GM23338 (cell line): ENCODE results near the gene SWT1. TPM values are rescaled to one million over a fixed set of nuclear protein-coding genes. Genes with fewer than 3 reads are reported as not detected.

Source experiments
- ATAC-seq: fragments of 200-7000 bp; cut with Tn5 transposase; 3 replicates; pipeline ENCODE4 v1.9.1; 2020
- DNase-seq: peaks from one replicate; pipeline ENCODE4 v3.0.0-alpha.2; 2015; ENCODE audit warnings: low spot score
- H2AFZ ChIP-seq: fragments of 200-600 bp; sonication (generic); 2 replicates; pipeline ENCODE4 v1.8.0; 2016; ENCODE audit warnings: antibody characterized with exemption, mild to moderate bottlenecking, moderate library complexity
- H3F3A ChIP-seq: fragments of 200-600 bp; sonication (generic); replicated peaks from 2 replicates; pipeline ENCODE4 v1.8.0; 2017; ENCODE audit warnings: antibody characterized with exemption, mixed run types, low read depth
- H3K27ac ChIP-seq: fragments of 200-600 bp; sonication (generic); 2 replicates; pipeline ENCODE4 v1.6.1; 2016; ENCODE audit warnings: low read depth
- H3K27me3 ChIP-seq: fragments of 200-600 bp; sonication (generic); 2 replicates; pipeline ENCODE4 v1.8.0; 2016; ENCODE audit warnings: mild to moderate bottlenecking, mixed run types, moderate library complexity; ENCODE audit not compliant: insufficient read depth
- H3K36me3 ChIP-seq: fragments of 200-600 bp; sonication (generic); 2 replicates; pipeline ENCODE4 v1.8.0; 2016; ENCODE audit warnings: mild to moderate bottlenecking; ENCODE audit not compliant: insufficient read depth
- H3K4me1 ChIP-seq: fragments of 200-600 bp; sonication (generic); 2 replicates; pipeline ENCODE4 v1.8.0; 2016; ENCODE audit warnings: mild to moderate bottlenecking, moderate library complexity; ENCODE audit not compliant: insufficient read depth
- H3K4me2 ChIP-seq: fragments of 200-600 bp; sonication (generic); 2 replicates; pipeline ENCODE4 v1.7.1; 2017; ENCODE audit warnings: mixed run types
- H3K4me3 ChIP-seq: fragments of 200-600 bp; sonication (generic); 2 replicates; pipeline ENCODE4 v1.6.1; 2016; ENCODE audit warnings: mixed run types
- H3K79me2 ChIP-seq: fragments of 200-600 bp; sonication (generic); replicated peaks from 2 replicates; pipeline ENCODE4 v1.8.0; 2017; ENCODE audit warnings: mild to moderate bottlenecking; ENCODE audit not compliant: insufficient read depth
- H3K9me2 ChIP-seq: fragments of 200-600 bp; sonication (generic); 2 replicates; pipeline ENCODE4 v1.8.0; 2017; ENCODE audit not compliant: insufficient read depth
- H4K20me1 ChIP-seq: fragments of 200-600 bp; sonication (generic); replicated peaks from 2 replicates; pipeline ENCODE4 v1.8.0; 2017; ENCODE audit warnings: mild to moderate bottlenecking; ENCODE audit not compliant: insufficient read depth
- H3K27ac Mint-ChIP-seq: 2 replicates; pipeline ENCODE4 v1.8.0; 2020; ENCODE audit warnings: inconsistent platforms, mild to moderate bottlenecking, moderate library complexity, mixed read lengths
- H3K27me3 Mint-ChIP-seq: 3 replicates; pipeline ENCODE4 v1.8.0; 2022; ENCODE audit warnings: low read depth, mild to moderate bottlenecking, moderate library complexity, mixed read lengths, inconsistent platforms; ENCODE audit not compliant: insufficient read depth, poor library complexity
- H3K36me3 Mint-ChIP-seq: 3 replicates; pipeline ENCODE4 v1.8.0; 2021; ENCODE audit warnings: low read depth, mild to moderate bottlenecking, inconsistent platforms, moderate library complexity, mixed read lengths
- H3K4me1 Mint-ChIP-seq: 3 replicates; pipeline ENCODE4 v1.8.0; 2020; ENCODE audit warnings: mild to moderate bottlenecking, inconsistent platforms, mixed read lengths
- H3K4me3 Mint-ChIP-seq: 3 replicates; pipeline ENCODE4 v1.8.0; 2021; ENCODE audit warnings: moderate library complexity, mild to moderate bottlenecking, inconsistent platforms, mixed read lengths
- H3K9me3 Mint-ChIP-seq: 3 replicates; pipeline ENCODE4 v1.8.0; 2020; ENCODE audit warnings: moderate library complexity, mild to moderate bottlenecking, inconsistent platforms, mixed read lengths
- CREB1 ChIP-seq: fragments of 250-450 bp; sonication (Bioruptor Pico); IDR thresholded peaks from 2 replicates; pipeline ENCODE4 v1.5.0; 2020; ENCODE audit warnings: low read depth, mild to moderate bottlenecking, moderate library complexity
- EZH2 ChIP-seq: fragments of 200-600 bp; sonication (generic); IDR thresholded peaks from one replicate; pipeline ENCODE4 v1.8.0; 2017; ENCODE audit warnings: antibody characterized with exemption, mild to moderate bottlenecking, low read depth; ENCODE audit not compliant: unreplicated experiment
- EZH2phosphoT487 ChIP-seq: fragments of 200-600 bp; sonication (generic); IDR thresholded peaks from one replicate; pipeline ENCODE4 v1.8.1; 2018; ENCODE audit warnings: antibody characterized with exemption; ENCODE audit not compliant: unreplicated experiment
- NANOG ChIP-seq: IDR thresholded peaks from 2 replicates; pipeline ENCODE4 v1.6.1; 2016; ENCODE audit warnings: antibody characterized with exemption, borderline replicate concordance
- POLR2AphosphoS5 ChIP-seq: IDR thresholded peaks from 2 replicates; pipeline ENCODE4 v1.6.1; 2016; ENCODE audit warnings: antibody characterized with exemption, low read depth
- STAT1 ChIP-seq: IDR thresholded peaks from one replicate; pipeline ENCODE4 v1.6.1; 2016; ENCODE audit warnings: antibody characterized with exemption; ENCODE audit not compliant: unreplicated experiment
- ZNF114 ChIP-seq: fragments of 250-450 bp; sonication (Bioruptor Pico); IDR thresholded peaks from 2 replicates; pipeline ENCODE4 v1.5.0; 2020; ENCODE audit warnings: mild to moderate bottlenecking, moderate library complexity
- ZNF331 ChIP-seq: fragments of 250-450 bp; sonication (Bioruptor Pico); IDR thresholded peaks from 2 replicates; pipeline ENCODE4 v1.5.0; 2020; ENCODE audit warnings: low read depth, mild to moderate bottlenecking, moderate library complexity
- polyA plus RNA-seq: library from polyadenylated mRNA; unstranded; fragments of >200 nt; fragmentation: Nextera tagmentation; extraction: Ambion mirVana; gene quantifications from 2 replicates; pipeline ENCODE4 v1.2.1, GENCODE V29; 2016
- total RNA-seq: library from RNA; depleted of rRNA; stranded (reverse); fragments of >200 nt; shearing (Covaris generic); gene quantifications from 2 replicates; pipeline ENCODE4 v1.2.3, GENCODE V29; 2014
- TF ChIP-seq, protein P1 (sequence below), 2 experiments: fragments of 200-600 bp in 1 of 2; sonication (generic) in 1 of 2; conservative IDR thresholded peaks; 2 replicates each; pipeline versions ENCODE4 v1.5.1 to v1.6.1; 2016 to 2017; ENCODE audit warnings: antibody characterized with exemption in 2 of 2, low read depth in 2 of 2, mild to moderate bottlenecking in 2 of 2, moderate library complexity in 1 of 2
- TF ChIP-seq, protein P2 (sequence below): IDR thresholded peaks from one replicate; pipeline ENCODE4 v1.6.1; 2018; ENCODE audit warnings: antibody characterized with exemption; ENCODE audit not compliant: unreplicated experiment
- TF ChIP-seq, protein P3 (sequence below): fragments of 250-450 bp; sonication (Bioruptor Pico); IDR thresholded peaks from 2 replicates; pipeline ENCODE4 v1.5.0; 2020; ENCODE audit warnings: mild to moderate bottlenecking, moderate library complexity
- TF ChIP-seq, protein P4 (sequence below): IDR thresholded peaks from 2 replicates; pipeline ENCODE4 v1.6.1; 2016; ENCODE audit warnings: antibody characterized with exemption

The SWT1 gene
- total and polyA plus RNA-seq, 2 experiments from 2014 or later, result 3.6 to 5.7 TPM

DNA sequence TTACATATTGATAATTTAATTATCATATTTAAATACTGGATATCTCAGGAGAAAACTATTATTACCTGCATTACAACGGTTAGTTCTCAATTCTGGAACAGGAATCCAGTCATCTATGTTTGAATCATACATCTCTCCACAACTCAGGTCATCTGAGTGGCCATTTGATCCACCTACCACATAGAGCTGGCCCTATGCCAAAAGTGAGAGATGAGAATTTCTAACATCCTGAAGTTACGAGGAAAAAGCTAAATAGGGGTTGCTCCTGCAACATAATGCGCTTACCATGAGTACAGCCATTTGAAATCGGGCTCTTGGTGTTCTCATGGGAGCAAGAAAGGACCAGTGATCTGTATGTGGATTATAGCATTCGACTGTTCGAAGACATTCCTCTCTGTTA, 143.2 kb downstream of the SWT1 start (continued):
- TF ChIP-seq, protein P1, sequence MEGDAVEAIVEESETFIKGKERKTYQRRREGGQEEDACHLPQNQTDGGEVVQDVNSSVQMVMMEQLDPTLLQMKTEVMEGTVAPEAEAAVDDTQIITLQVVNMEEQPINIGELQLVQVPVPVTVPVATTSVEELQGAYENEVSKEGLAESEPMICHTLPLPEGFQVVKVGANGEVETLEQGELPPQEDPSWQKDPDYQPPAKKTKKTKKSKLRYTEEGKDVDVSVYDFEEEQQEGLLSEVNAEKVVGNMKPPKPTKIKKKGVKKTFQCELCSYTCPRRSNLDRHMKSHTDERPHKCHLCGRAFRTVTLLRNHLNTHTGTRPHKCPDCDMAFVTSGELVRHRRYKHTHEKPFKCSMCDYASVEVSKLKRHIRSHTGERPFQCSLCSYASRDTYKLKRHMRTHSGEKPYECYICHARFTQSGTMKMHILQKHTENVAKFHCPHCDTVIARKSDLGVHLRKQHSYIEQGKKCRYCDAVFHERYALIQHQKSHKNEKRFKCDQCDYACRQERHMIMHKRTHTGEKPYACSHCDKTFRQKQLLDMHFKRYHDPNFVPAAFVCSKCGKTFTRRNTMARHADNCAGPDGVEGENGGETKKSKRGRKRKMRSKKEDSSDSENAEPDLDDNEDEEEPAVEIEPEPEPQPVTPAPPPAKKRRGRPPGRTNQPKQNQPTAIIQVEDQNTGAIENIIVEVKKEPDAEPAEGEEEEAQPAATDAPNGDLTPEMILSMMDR (conservative IDR thresholded peaks at IDR 0.05; ENCODE audit: low read depth in 2 of 2), result no peak

DNA sequence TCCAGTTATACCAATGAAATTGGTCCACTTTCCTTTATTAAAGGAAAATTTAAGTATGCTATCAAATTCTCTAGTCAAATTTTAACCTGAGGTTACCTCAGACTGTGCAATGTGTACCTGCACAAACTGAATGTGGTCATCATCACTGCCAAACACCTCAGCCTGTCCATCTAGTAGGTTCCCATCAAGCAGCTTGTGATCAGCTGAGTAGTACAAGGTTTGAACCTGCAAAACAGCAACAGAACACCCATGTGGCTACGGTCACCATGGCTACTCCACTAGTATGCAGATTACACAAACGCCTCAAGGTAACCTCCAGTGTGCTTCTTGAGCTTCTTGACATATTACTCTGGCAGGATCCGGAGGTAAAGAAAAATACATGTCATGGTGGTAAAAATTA, 148.5 kb downstream of the SWT1 start:
- Histone ChIP-seq H3K27ac (no peak overlapping the region), H3K79me2 (peaks cover 46% of the 10 kb centered on the region), H3K4me2 (no peak overlapping the region), H2AFZ (no peak overlapping the region), H3K27me3 (no peaks in the 10 kb centered on the region), H4K20me1 (peaks cover 7% of the 10 kb centered on the region), H3K9me2 (no peaks in the 10 kb centered on the region), H3K4me1 (no peaks in the 10 kb centered on the region), H3F3A (no peaks in the 10 kb centered on the region), H3K36me3 (peaks cover 99% of the 10 kb centered on the region), H3K4me3 (no peak overlapping the region)
- peak overlapping the region; percentile 36; the same call in 1 of the 2 replicates for H3K27ac Mint-ChIP-seq
- DNase-seq, result no peak
- H3K27me3 Mint-ChIP-seq, result no peaks in the 10 kb centered on the region
- peaks cover 90% of the 10 kb centered on the region for H3K36me3 Mint-ChIP-seq
- no peak overlapping the region for H3K4me3 Mint-ChIP-seq
- peaks cover 4% of the 10 kb centered on the region; the same call in 2 of the 3 replicates for H3K4me1 Mint-ChIP-seq
- no peak for ATAC-seq
- no peaks in the 10 kb centered on the region for H3K9me3 Mint-ChIP-seq
- TF ChIP-seq POLR2AphosphoS5 (no peak), EZH2phosphoT487 (no peak), NANOG (no peak), CREB1 (CRISPR knock-in tag) (no peak), ZNF331 (CRISPR knock-in tag) (no peak), EZH2 (no peak), STAT1 (no peak), ZNF114 (CRISPR knock-in tag) (no peak)
- TF ChIP-seq, protein P2, sequence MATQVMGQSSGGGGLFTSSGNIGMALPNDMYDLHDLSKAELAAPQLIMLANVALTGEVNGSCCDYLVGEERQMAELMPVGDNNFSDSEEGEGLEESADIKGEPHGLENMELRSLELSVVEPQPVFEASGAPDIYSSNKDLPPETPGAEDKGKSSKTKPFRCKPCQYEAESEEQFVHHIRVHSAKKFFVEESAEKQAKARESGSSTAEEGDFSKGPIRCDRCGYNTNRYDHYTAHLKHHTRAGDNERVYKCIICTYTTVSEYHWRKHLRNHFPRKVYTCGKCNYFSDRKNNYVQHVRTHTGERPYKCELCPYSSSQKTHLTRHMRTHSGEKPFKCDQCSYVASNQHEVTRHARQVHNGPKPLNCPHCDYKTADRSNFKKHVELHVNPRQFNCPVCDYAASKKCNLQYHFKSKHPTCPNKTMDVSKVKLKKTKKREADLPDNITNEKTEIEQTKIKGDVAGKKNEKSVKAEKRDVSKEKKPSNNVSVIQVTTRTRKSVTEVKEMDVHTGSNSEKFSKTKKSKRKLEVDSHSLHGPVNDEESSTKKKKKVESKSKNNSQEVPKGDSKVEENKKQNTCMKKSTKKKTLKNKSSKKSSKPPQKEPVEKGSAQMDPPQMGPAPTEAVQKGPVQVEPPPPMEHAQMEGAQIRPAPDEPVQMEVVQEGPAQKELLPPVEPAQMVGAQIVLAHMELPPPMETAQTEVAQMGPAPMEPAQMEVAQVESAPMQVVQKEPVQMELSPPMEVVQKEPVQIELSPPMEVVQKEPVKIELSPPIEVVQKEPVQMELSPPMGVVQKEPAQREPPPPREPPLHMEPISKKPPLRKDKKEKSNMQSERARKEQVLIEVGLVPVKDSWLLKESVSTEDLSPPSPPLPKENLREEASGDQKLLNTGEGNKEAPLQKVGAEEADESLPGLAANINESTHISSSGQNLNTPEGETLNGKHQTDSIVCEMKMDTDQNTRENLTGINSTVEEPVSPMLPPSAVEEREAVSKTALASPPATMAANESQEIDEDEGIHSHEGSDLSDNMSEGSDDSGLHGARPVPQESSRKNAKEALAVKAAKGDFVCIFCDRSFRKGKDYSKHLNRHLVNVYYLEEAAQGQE, result no peak
- TF ChIP-seq, protein P3, sequence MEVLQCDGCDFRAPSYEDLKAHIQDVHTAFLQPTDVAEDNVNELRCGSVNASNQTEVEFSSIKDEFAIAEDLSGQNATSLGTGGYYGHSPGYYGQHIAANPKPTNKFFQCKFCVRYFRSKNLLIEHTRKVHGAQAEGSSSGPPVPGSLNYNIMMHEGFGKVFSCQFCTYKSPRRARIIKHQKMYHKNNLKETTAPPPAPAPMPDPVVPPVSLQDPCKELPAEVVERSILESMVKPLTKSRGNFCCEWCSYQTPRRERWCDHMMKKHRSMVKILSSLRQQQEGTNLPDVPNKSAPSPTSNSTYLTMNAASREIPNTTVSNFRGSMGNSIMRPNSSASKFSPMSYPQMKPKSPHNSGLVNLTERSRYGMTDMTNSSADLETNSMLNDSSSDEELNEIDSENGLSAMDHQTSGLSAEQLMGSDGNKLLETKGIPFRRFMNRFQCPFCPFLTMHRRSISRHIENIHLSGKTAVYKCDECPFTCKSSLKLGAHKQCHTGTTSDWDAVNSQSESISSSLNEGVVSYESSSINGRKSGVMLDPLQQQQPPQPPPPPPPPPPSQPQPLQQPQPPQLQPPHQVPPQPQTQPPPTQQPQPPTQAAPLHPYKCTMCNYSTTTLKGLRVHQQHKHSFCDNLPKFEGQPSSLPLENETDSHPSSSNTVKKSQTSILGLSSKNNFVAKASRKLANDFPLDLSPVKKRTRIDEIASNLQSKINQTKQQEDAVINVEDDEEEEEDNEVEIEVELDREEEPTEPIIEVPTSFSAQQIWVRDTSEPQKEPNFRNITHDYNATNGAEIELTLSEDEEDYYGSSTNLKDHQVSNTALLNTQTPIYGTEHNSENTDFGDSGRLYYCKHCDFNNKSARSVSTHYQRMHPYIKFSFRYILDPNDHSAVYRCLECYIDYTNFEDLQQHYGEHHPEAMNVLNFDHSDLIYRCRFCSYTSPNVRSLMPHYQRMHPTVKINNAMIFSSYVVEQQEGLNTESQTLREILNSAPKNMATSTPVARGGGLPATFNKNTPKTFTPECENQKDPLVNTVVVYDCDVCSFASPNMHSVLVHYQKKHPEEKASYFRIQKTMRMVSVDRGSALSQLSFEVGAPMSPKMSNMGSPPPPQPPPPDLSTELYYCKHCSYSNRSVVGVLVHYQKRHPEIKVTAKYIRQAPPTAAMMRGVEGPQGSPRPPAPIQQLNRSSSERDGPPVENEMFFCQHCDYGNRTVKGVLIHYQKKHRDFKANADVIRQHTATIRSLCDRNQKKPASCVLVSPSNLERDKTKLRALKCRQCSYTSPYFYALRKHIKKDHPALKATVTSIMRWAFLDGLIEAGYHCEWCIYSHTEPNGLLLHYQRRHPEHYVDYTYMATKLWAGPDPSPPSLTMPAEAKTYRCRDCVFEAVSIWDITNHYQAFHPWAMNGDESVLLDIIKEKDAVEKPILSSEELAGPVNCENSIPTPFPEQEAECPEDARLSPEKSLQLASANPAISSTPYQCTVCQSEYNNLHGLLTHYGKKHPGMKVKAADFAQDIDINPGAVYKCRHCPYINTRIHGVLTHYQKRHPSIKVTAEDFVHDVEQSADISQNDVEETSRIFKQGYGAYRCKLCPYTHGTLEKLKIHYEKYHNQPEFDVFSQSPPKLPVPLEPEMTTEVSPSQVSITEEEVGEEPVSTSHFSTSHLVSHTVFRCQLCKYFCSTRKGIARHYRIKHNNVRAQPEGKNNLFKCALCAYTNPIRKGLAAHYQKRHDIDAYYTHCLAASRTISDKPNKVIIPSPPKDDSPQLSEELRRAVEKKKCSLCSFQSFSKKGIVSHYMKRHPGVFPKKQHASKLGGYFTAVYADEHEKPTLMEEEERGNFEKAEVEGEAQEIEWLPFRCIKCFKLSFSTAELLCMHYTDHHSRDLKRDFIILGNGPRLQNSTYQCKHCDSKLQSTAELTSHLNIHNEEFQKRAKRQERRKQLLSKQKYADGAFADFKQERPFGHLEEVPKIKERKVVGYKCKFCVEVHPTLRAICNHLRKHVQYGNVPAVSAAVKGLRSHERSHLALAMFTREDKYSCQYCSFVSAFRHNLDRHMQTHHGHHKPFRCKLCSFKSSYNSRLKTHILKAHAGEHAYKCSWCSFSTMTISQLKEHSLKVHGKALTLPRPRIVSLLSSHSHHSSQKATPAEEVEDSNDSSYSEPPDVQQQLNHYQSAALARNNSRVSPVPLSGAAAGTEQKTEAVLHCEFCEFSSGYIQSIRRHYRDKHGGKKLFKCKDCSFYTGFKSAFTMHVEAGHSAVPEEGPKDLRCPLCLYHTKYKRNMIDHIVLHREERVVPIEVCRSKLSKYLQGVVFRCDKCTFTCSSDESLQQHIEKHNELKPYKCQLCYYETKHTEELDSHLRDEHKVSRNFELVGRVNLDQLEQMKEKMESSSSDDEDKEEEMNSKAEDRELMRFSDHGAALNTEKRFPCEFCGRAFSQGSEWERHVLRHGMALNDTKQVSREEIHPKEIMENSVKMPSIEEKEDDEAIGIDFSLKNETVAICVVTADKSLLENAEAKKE, result no peak
- TF ChIP-seq, protein P4, sequence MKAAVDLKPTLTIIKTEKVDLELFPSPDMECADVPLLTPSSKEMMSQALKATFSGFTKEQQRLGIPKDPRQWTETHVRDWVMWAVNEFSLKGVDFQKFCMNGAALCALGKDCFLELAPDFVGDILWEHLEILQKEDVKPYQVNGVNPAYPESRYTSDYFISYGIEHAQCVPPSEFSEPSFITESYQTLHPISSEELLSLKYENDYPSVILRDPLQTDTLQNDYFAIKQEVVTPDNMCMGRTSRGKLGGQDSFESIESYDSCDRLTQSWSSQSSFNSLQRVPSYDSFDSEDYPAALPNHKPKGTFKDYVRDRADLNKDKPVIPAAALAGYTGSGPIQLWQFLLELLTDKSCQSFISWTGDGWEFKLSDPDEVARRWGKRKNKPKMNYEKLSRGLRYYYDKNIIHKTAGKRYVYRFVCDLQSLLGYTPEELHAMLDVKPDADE, result no peak
